ENCODE measurements around the gene GBE1.

Gene GBE1

DNA sequence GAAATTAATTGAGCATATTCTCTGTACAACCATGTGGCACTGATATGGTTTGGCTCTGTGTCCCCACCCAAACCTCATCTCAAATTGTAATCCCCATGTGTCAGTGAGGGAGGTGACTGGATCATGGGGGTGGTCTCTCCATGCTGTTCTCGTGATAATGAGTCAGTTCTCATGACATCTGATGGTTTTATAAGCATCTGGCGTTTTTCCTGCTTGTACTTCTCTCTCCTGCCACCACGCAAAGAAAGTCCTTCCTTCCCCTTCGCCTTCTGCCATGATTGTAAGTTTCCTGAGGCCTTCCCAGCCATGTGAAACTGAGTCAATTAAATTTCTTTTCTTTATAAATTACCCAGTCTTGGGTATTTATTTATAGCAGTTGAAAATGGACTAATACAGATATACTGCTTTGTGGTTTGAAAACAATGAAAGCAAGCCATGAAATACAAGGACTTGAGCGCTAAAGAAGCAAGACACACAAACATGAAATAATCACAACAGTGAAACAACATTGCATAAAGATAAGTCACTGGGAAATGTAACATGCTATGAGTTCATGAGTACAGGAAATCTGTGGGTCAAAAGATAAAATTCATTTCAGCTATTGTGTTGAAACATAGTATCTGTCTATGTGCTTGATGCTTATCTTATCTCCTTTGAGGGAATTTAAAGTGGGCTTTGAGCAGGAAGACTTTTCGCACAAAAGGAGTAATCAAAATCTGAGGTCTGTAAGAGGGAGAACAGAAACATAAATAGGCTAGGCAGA lies 288.7 kb downstream of the GBE1 start:
- no peak for DNase-seq (ENCODE audit: low read depth in 1 of 2, low spot score in 1 of 2)

DNA sequence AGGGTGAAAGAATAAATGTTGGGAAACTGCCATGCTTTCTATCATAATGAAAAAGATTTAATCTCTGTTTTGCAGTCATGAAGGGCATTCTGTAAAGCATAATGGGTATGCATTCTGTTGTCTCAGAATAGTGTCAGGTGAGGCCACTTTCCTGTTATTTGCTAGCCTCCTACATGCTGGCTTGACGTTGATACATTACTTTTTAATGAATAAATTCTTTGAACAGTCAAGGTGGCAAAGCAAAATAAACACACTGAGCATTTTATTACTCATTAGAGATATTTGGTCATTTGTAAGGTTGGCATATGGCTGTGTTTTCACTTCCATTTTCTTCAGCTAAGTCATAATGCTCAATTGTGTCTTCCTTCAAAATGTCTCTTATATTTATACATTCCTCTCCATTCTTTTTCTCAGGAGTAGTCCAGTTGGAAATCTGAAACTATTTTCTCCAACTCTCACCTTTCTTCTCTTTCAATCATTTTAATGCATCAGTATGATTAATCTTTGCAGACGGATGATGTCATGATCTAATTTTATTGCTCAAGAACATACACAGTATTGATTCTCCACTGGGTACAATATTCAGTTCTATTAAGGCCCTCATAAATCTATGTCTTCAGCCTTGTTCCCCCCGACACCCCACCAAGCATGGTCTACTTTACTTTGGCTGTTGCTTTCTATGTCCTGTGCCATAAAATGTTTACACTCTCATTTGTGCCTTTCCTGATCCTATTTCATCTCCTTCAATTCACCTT lies 290.7 kb downstream of the GBE1 start:
- no peak for DNase-seq (ENCODE audit: low read depth in 1 of 2, low spot score in 1 of 2)

DNA sequence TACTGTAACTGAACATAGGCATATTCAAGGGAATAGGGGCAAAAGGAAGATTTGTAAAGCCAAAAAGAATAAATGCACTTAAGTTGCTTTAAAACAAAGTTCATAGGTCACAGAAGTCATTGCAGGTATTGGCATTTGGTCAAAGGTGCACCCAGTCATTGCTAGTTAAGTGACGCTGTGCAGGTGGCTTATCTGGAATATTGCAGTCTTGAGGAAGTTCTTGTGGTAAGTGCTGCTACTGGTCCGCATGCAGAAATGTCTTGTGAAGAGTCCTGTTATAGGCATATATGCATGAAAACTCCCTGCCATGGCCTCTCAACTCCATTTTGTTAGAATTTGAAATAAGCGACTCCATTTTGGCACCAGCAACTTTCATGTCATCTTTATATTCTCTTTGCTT lies 293.1 kb downstream of the GBE1 start:
- DNase-seq (ENCODE audit: low read depth in 1 of 2, low spot score in 1 of 2), result no peak

DNA sequence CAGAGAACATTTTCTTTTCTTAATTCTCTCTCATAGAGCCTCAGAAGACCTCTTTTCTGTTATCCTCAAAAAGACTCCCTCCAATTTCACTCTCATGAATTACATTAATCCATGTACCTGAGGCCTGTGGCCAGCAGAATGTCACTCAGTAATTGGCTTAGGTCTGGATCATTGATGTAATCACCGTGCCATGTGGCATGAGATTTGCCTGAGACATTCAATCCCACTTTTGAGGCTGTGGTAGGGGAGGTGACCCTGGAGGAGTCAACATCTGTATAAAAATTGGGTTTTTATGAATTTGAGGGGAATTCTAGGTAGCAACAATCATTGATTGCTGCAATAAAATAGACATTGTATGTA lies 295.3 kb downstream of the GBE1 start:
- DNase-seq (ENCODE audit: low read depth in 1 of 2, low spot score in 1 of 2), result no peak

- no peak for DNase-seq (ENCODE audit: low read depth in 1 of 2, low spot score in 1 of 2)
Measured at GRCh38 chr3:81465510-81466200, 295.8 kb downstream of the GBE1 start.

DNA sequence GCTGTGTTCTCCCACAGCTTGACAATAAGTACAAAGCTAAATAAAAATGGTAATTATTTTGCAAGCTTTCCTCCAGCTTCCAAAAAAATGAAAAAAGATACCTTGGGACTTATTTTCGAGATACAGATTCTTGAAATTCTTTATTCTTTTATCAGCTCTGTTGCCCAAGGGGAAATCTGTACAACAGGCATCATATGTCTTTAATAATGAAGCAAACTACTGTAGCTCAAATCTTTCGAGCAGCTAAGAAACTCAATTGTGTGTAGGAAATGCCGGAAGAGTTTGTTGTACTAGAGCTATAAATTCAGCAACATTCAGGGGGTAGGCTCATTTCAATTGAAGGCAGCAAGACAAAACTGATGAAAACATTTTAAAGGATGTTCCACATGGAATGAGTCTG lies 297.7 kb downstream of the GBE1 start:
- DNase-seq (ENCODE audit: low read depth in 1 of 2, low spot score in 1 of 2), result no peak

DNA sequence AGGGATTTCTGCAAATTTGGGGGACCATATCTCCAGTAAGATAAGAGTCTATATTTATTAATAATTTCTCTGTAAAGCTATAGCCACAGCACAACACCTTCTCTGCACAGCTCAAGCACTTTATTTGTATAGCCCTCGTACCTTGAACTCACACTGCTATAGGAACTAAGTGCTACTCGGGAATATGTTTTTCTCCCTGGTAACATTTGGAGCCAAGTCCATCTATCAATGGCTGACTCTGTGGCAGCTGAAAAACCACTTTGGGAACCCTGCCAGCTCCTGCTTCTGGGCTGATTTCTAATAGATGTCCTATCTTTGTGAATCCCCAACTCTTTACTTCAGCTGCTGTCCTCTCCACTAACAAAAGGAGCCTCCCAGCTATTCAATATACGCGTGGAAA lies 298.5 kb downstream of the GBE1 start:
- no peak for DNase-seq (ENCODE audit: low read depth in 1 of 2, low spot score in 1 of 2)

- DNase-seq (ENCODE audit: low read depth in 1 of 2, low spot score in 1 of 2), result no peak
Measured at GRCh38 chr3:81459733-81460132, 301.7 kb downstream of the GBE1 start.

DNA sequence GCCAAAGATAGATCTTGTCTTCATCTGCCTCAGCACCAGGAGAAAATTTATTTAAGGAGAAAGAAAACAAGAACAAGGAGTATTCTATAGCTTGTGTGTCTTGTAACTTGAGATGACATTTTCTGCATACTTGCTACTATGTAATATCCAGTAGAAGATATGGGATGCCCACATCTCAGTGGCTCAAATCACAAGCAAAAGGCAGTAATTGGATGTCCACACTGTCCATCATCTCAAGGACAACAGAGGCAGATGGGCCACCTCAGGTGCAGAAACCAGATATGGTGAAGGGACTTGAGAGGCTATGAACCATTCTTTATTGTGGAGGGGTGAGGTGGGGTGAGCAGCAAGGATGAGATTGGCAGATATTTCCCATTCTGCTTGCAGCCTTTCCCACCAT lies 309.0 kb downstream of the GBE1 start:
- DNase-seq (ENCODE audit: low read depth in 1 of 2, low spot score in 1 of 2), result no peak

- no peak for DNase-seq (ENCODE audit: low read depth in 1 of 2, low spot score in 1 of 2)
Measured at GRCh38 chr3:81451611-81452010, 309.8 kb downstream of the GBE1 start.

- no peak for DNase-seq (ENCODE audit: low read depth in 1 of 2, low spot score in 1 of 2)
Measured at GRCh38 chr3:81451140-81451539, 310.3 kb downstream of the GBE1 start.

DNA sequence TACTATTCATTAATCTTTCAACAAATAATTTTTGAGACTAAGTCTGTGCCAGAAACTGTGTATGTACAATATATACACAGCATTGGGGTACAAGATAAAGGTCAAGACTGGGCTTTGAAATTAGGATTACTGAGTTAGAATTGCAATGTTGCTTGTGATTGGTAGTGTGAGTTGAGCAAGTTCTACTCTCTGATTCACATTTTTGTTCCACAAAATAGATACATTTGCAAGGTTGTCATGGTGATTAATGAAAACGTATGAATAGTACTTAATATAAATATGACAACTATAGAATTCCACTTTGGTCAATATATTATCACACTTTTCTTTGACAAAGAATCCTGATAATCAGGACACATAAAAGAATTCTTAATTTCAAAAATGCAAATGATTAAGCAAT lies 314.6 kb downstream of the GBE1 start:
- no peak for DNase-seq (ENCODE audit: low read depth in 1 of 2, low spot score in 1 of 2)

DNA sequence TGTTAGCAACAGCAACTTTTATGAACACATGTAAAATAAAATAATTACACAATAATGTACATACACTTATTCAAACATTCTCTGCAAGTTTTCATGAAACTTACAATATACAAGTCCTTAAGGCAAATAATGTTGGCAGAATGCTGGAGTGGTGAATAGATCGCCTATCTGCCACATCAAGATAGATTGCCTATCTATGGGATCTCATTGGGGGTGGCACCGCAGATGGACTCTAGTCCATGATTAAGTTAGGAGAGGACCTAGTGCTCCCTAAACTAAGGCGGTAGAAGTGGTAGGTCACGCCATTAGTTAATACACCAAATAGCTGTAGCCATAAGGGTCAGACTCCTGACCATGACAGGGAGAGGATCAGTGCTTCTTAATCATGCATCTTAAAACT lies 315.7 kb downstream of the GBE1 start:
- no peak for DNase-seq (ENCODE audit: low read depth in 1 of 2, low spot score in 1 of 2)

DNA sequence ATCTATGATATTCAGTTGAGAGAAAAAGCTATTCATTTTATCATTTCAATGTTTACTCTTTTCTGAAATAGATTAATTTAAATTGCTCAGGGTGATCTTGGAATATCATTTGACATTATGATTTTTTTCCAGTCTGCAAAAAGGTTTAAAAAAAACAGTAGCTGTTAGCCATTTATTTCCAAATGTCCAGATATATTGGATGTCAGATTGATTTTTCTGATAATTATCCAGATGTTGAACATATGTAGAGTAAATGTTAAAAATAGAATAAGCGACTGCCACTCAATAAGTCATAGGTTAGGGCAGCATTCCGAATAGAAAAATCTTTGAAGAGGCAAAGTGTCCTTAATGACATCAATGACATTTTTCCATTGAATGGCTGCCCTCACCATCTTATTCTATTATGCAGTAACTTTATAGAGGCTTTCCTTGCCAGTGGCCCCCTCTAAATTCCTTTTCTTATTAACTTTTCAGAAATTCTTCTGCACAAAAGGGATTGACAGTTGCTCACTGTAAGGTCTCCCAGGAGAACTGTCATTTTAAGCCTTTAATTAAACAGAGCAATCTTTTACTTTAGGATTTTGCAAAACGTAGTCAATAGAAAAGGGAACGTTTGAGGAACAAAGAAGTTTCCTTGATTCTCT lies 316.5 kb downstream of the GBE1 start:
- DNase-seq (ENCODE audit: low read depth in 1 of 2, low spot score in 1 of 2), result no peak

DNA sequence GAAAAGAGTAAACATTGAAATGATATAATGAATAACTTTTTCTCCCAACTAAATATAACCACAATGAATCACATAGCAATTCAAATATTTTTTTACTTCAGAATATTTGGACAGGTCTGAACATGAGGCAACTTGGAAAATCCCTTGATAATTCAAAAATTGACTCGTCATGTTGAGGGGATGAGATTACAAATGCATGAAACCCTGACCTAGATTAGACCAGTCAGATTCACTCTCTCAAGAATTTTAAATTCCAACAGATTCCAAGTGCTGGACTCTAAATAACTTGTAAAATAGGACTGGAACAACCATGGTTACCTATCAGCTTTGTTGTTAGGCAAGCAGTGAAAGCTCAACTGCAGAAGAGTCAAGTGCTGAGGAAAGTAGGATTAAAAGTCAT lies 317.5 kb downstream of the GBE1 start:
- DNase-seq (ENCODE audit: low read depth in 1 of 2, low spot score in 1 of 2), result no peak

DNA sequence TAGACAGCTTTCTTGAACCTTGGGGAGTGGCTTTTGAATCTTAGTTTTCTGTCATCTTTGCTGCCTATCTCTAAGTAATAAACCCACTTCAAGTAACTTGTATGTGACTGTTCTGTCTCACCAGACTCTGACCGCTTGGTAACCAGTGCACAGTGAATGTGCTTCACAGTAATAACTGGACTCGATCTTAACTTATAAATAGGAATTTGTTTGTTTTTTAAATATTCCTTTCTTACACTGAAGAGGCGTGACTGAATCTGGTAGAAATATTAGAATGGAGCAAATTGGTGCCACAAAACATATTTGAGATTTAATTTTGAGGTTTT lies 318.0 kb downstream of the GBE1 start:
- DNase-seq (ENCODE audit: low read depth in 1 of 2, low spot score in 1 of 2), result no peak

GRCh38 chr3:81442758-81443456 lies 318.5 kb downstream of the GBE1 start:
- no peak for DNase-seq (ENCODE audit: low read depth in 1 of 2, low spot score in 1 of 2)

GRCh38 chr3:81440661-81441060 lies 320.8 kb downstream of the GBE1 start:
- DNase-seq (ENCODE audit: low read depth in 1 of 2, low spot score in 1 of 2), result no peak
